GM10847 (cell line): Measurements from ENCODE around the gene SUGCT.

Experiments
- POLR2A ChIP-seq: IDR thresholded peaks from 2 replicates; pipeline ENCODE4 v1.6.1; 2011; ENCODE audit not compliant: insufficient read length; ENCODE audit errors: extremely low read depth

SUGCT gene

DNA sequence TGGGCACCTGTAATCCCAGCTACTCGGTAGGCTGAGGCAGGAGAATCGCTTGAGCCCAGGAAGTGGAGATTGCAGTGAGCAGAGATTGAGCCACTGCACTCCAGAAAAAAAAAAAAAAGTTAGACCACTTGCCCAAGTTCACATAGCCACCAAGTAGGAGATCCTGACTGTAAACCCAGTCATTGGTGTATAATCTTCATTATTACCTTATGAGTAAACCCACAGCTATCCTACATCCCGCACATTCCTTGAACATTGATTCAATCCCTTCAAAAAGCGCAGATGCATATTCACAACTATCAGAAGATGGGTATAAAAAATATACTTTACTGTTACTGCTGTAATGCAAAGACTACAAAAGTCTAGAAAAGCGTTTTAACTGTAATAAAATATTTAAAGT lies 512.9 kb downstream of the SUGCT start:
- TF ChIP-seq POLR2A, result no peak

DNA sequence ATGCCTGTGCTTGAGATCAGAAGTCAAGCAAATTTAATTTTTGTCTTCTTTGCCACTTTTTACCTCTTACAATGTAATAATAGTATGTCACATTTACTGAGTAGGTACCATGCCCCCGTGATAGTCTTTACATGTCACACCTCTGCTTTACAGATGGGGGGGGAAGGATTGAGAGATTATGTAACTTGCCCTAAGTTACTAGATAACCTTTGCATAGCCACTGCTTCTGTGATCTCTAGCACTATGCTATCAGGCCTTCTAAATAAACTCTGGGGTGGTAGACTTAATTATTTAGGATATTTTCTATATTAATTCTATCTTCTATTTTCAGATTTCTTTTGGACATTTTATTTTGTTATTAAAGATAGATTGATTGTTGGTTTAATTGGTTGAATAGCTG lies 514.4 kb downstream of the SUGCT start:
- no peak for TF ChIP-seq POLR2A

GRCh38 chr7:40654171-40654570 lies 519.4 kb downstream of the SUGCT start:
- no peak for TF ChIP-seq POLR2A

- no peak for TF ChIP-seq POLR2A
Observed at GRCh38 chr7:40655426-40655825, 520.6 kb downstream of the SUGCT start.

DNA sequence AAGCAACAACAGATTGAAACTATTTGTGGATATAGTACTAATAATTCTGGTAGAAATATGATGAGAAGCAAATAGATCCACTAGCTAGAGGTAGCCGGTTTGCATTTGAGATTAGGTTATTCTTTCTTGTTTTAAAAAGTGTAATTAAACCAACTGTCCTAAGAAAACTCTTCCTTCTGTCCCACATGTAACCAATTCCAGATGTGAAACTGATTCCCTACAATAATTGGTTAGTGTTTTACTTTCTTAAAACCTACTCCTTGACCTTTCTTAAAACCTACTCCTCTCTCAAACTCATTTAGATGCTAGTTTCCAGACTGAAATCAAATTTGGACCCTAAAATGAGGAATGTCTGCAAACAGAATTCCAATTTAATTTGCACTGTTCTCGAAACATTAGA lies 521.5 kb downstream of the SUGCT start:
- no peak for TF ChIP-seq POLR2A

DNA sequence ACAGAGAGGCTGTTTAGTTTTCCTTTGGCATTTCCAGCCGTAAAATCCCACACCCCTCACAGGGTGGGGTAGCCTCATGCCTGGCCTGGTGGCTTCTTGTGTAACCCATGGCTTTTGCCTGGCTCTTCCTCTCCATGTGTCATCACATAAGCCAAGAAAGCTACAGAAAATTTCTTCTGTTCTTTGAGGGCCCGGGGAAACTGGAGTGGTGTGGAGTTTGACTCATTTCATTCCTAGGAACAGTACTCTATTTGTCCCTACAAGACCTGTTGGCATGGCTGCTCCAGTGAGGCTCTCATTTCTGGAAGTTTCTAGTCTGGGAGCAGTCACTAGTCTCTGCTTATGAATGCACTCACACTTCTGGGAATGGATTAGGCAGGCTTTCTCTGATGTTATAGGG lies 523.9 kb downstream of the SUGCT start:
- no peak for TF ChIP-seq POLR2A

GRCh38 chr7:40659231-40659630 lies 524.4 kb downstream of the SUGCT start:
- TF ChIP-seq POLR2A, result no peak

DNA sequence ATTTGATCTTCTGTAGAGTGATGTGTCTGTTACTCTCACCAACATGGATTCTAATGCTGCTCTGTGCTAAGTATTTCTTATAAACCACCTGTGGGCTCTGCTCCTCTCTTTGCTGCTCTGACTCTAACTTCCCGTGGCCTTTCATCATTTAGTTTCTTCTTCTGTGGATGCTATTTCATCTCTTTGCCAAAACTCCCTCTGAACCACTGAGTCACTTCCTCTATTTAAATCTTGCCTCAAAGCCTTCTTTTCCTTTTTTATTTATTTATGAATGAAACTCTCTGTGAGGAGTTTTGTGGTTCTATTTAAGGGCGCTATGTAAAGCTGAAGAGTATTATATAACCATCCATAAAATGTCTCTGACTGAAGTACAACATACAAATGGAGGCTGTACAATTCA lies 538.5 kb downstream of the SUGCT start:
- TF ChIP-seq POLR2A, result no peak

DNA sequence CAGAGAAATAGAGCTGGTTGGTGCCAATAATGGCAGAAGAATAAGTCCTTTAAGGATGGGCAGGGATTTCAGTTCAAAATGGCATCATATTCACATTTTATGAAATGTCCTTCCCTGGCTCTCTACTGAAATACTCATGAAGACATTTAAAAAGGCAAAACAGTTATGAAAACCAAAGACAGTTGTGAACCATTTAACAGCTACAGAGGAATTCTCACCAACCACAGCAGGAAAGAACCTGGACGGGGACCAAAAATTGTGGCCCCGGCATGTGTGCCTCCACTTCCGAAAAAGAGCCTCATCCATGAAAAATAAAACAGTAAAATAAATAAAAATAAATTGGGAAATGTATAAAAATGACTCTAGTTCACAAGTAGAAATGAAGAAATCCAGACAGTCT lies 539.5 kb downstream of the SUGCT start:
- no peak for TF ChIP-seq POLR2A

DNA sequence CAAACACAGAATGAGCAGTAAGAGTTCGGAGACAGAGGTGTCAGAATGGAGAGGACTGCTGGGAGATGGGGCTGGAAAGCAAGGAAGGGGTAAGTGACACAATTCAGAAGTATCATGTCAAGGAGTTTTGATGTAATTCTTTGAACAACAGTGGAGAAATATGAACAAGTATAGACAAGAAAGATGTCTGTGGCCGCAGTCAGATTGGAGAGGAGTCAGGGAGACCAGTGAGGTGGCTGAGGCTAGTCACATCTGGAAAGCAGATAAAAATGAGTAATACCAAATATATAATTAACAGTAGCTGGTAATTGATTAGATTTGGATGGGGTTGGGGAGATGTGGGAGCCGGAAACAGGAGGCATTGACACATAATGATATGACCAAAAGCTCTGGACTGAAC lies 540.9 kb downstream of the SUGCT start:
- no peak for TF ChIP-seq POLR2A

- TF ChIP-seq POLR2A, result no peak
Observed at GRCh38 chr7:40676221-40676620, 541.4 kb downstream of the SUGCT start.

GRCh38 chr7:40680657-40681056 lies 545.9 kb downstream of the SUGCT start:
- TF ChIP-seq POLR2A, result no peak

DNA sequence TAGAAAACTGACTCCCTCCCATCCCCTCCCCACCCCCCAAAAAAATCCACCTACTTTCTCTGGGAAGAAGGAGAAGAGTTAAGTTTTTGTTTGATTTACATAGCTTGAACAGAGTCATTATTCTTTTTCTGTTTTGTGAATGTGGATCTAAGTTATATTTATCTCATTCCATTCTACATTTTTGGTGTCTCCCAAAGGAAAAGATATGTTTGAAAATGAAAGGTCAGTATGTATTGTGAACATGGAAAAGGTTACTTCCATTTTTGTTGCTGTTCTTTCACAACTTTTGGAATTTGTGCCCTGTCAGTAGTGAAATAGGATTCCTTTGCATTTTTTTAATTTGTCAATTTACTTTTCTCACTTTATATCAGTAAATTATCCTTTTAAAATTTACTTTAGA lies 547.9 kb downstream of the SUGCT start:
- TF ChIP-seq POLR2A, result no peak

GRCh38 chr7:40694026-40694809 lies 559.4 kb downstream of the SUGCT start:
- TF ChIP-seq POLR2A, result no peak

GRCh38 chr7:40694991-40695390 lies 560.2 kb downstream of the SUGCT start:
- no peak for TF ChIP-seq POLR2A

DNA sequence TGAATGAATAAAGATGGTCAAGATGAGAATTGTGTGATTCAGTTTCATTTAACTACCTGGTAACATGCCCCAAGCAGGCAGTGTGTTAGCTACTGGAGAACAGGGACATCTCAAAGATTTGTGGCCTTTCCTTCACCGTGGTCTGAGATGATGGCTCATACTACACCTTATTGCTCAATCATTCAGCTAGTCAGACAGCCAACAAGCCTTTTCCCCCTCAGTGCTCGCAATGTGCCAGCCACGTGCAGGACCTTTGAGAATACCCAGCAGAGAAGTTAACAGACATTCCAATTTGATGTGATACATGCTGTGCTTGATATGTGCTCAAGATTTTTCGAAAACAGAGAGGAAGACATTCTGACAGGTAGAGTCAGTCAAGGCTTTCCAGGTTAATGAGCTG lies 562.8 kb downstream of the SUGCT start:
- no peak for TF ChIP-seq POLR2A

- TF ChIP-seq POLR2A, result no peak
Observed at GRCh38 chr7:40698214-40698920, 563.6 kb downstream of the SUGCT start.
